OCI-LY1 (cell line): ENCODE results near the gene ACKR2.

Source experiments
- H2AFZ ChIP-seq: fragments of 200-600 bp; sonication (generic), shearing (Covaris generic); 2 replicates; pipeline ENCODE4 v1.6.0; 2014; ENCODE audit warnings: antibody characterized with exemption, mild to moderate bottlenecking, low read length
- H3F3A ChIP-seq: fragments of 200-600 bp; sonication (generic), shearing (Covaris generic); 2 replicates; pipeline ENCODE4 v1.6.0; 2014; ENCODE audit warnings: mild to moderate bottlenecking, antibody characterized with exemption, low read length, moderate library complexity; ENCODE audit not compliant: insufficient read depth
- H3K27ac ChIP-seq: fragments of 200-600 bp; sonication (generic); 2 replicates; pipeline ENCODE4 v1.5.1; 2014; ENCODE audit warnings: low read length, mixed run types, mild to moderate bottlenecking, low read depth; ENCODE audit not compliant: poor library complexity, severe bottlenecking
- H3K27me3 ChIP-seq: fragments of 200-600 bp; sonication (generic); 2 replicates; pipeline ENCODE4 v1.6.0; 2014; ENCODE audit warnings: antibody characterized with exemption, mild to moderate bottlenecking, low read length, moderate library complexity; ENCODE audit not compliant: insufficient read depth
- H3K36me3 ChIP-seq: fragments of 200-600 bp; sonication (generic); 2 replicates; pipeline ENCODE4 v1.6.1; 2014; ENCODE audit warnings: mild to moderate bottlenecking, antibody characterized with exemption, low read length, moderate library complexity, mixed read lengths; ENCODE audit not compliant: insufficient read depth
- H3K4me1 ChIP-seq: fragments of 200-600 bp; sonication (generic); 2 replicates; pipeline ENCODE4 v1.5.1; 2014; ENCODE audit warnings: mild to moderate bottlenecking, low read length, moderate library complexity; ENCODE audit not compliant: insufficient read depth, severe bottlenecking
- H3K4me2 ChIP-seq: fragments of 200-600 bp; sonication (generic), shearing (Covaris generic); 2 replicates; pipeline ENCODE4 v1.6.1; 2014; ENCODE audit warnings: low read length
- H3K4me3 ChIP-seq: fragments of 200-600 bp; sonication (generic); 2 replicates; pipeline ENCODE4 v1.5.1; 2014; ENCODE audit warnings: low read length, low read depth, mild to moderate bottlenecking, mixed read lengths; ENCODE audit not compliant: poor library complexity, severe bottlenecking
- H3K79me2 ChIP-seq: fragments of 200-600 bp; shearing (Covaris generic); 2 replicates; pipeline ENCODE4 v1.6.1; 2016; ENCODE audit warnings: mixed run types, low read length, mixed read lengths; ENCODE audit not compliant: insufficient read depth
- H3K9ac ChIP-seq: fragments of 200-600 bp; sonication (generic), shearing (Covaris generic); 2 replicates; pipeline ENCODE4 v1.6.1; 2014; ENCODE audit warnings: mild to moderate bottlenecking, low read length, mixed read lengths
- H3K9me2 ChIP-seq: fragments of 200-600 bp; sonication (generic), shearing (Covaris generic); 2 replicates; pipeline ENCODE4 v1.6.1; 2014; ENCODE audit warnings: low read depth, mild to moderate bottlenecking, low read length, mixed read lengths
- H3K9me3 ChIP-seq: fragments of 200-600 bp; shearing (Covaris generic); 2 replicates; pipeline ENCODE4 v1.6.1; 2014; ENCODE audit warnings: low read length, mixed read lengths
- H4K20me1 ChIP-seq: fragments of 200-600 bp; sonication (generic), shearing (Covaris generic); 2 replicates; pipeline ENCODE4 v1.6.0; 2016; ENCODE audit warnings: mild to moderate bottlenecking, low read length; ENCODE audit not compliant: insufficient read depth
- EZH2 ChIP-seq: fragments of 200-600 bp; sonication (generic), shearing (Covaris generic); IDR thresholded peaks from 2 replicates; pipeline ENCODE4 v1.8.0; 2017; ENCODE audit warnings: borderline replicate concordance, mixed run types, mild to moderate bottlenecking, antibody characterized with exemption, low read length, moderate library complexity, mixed read lengths
- TF ChIP-seq, protein P1 (sequence below): fragments of 200-600 bp; sonication (generic), shearing (Covaris generic); IDR thresholded peaks from 2 replicates; pipeline ENCODE4 v1.5.1; 2017; ENCODE audit warnings: mild to moderate bottlenecking, antibody characterized with exemption, low read length, moderate library complexity, mixed read lengths

Gene ACKR2

GRCh38 chr3:42843713-42844411, 34.6 kb downstream of the ACKR2 start:
- H3K27ac ChIP-seq = no peak overlapping the region
- TF ChIP-seq, protein P1, sequence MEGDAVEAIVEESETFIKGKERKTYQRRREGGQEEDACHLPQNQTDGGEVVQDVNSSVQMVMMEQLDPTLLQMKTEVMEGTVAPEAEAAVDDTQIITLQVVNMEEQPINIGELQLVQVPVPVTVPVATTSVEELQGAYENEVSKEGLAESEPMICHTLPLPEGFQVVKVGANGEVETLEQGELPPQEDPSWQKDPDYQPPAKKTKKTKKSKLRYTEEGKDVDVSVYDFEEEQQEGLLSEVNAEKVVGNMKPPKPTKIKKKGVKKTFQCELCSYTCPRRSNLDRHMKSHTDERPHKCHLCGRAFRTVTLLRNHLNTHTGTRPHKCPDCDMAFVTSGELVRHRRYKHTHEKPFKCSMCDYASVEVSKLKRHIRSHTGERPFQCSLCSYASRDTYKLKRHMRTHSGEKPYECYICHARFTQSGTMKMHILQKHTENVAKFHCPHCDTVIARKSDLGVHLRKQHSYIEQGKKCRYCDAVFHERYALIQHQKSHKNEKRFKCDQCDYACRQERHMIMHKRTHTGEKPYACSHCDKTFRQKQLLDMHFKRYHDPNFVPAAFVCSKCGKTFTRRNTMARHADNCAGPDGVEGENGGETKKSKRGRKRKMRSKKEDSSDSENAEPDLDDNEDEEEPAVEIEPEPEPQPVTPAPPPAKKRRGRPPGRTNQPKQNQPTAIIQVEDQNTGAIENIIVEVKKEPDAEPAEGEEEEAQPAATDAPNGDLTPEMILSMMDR = no peak
- TF ChIP-seq EZH2 = no peak
- no peaks in the 10 kb centered on the region for H4K20me1 ChIP-seq
- H3K27me3 ChIP-seq = no peaks in the 10 kb centered on the region
- H3F3A ChIP-seq = no peaks in the 10 kb centered on the region
- no peak overlapping the region for H3K4me2 ChIP-seq
- no peak overlapping the region for H3K9ac ChIP-seq
- no peaks in the 10 kb centered on the region for H3K9me3 ChIP-seq
- H3K4me1 ChIP-seq = peaks cover 4% of the 10 kb centered on the region
- H3K36me3 ChIP-seq = no peaks in the 10 kb centered on the region
- H3K9me2 ChIP-seq = no peaks in the 10 kb centered on the region
- H3K4me3 ChIP-seq = no peak overlapping the region
- no peaks in the 10 kb centered on the region for H3K79me2 ChIP-seq
- no peak overlapping the region for H2AFZ ChIP-seq

GRCh38 chr3:42844412-42844713, 35.1 kb downstream of the ACKR2 start:
- H3K4me1 ChIP-seq = peaks cover 2% of the 10 kb centered on the region
- H3K4me3 ChIP-seq = no peak overlapping the region
- H3K27ac ChIP-seq = no peak overlapping the region
- H2AFZ ChIP-seq = no peak overlapping the region
- H3K9me3 ChIP-seq = no peaks in the 10 kb centered on the region
- no peaks in the 10 kb centered on the region for H3K27me3 ChIP-seq
- H3K79me2 ChIP-seq = no peaks in the 10 kb centered on the region
- no peak overlapping the region for H3K9ac ChIP-seq
- no peaks in the 10 kb centered on the region for H4K20me1 ChIP-seq
- no peaks in the 10 kb centered on the region for H3K9me2 ChIP-seq
- H3F3A ChIP-seq = no peaks in the 10 kb centered on the region
- H3K36me3 ChIP-seq = no peaks in the 10 kb centered on the region
- TF ChIP-seq, protein P1 = no peak
- no peak for TF ChIP-seq EZH2
- H3K4me2 ChIP-seq = no peak overlapping the region

GRCh38 chr3:42844815-42845214, 35.6 kb downstream of the ACKR2 start:
- Histone ChIP-seq H3K36me3 (no peaks in the 10 kb centered on the region), H3K4me3 (no peak overlapping the region), H3K9me3 (no peaks in the 10 kb centered on the region), H3K27ac (no peak overlapping the region), H3K4me2 (no peak overlapping the region), H2AFZ (no peak overlapping the region), H4K20me1 (no peaks in the 10 kb centered on the region), H3K79me2 (no peaks in the 10 kb centered on the region), H3F3A (no peaks in the 10 kb centered on the region), H3K9ac (no peak overlapping the region), H3K4me1 (no peaks in the 10 kb centered on the region), H3K27me3 (no peaks in the 10 kb centered on the region), H3K9me2 (no peaks in the 10 kb centered on the region)
- TF ChIP-seq EZH2 = no peak
